Activated CD8-positive, alpha-beta T cell treated with anti-CD3 and anti-CD28 coated beads for 36 hours (primary cell): ENCODE measurements around the gene LRRC14B. TPM values are rescaled to one million over a fixed set of nuclear protein-coding genes. Genes with fewer than 3 reads are reported as not detected.
"Not testable (repeated sequence)": the region's sequence is repeated elsewhere in the genome, so short reads cannot be mapped to it uniquely, and the experiment has no call there.

Experiments
- ATAC-seq: fragments of 200-7000 bp; cut with Tn5 transposase; one replicate; pipeline ENCODE4 v1.10.0; 2021; ENCODE audit warnings: mild to moderate bottlenecking, moderate library complexity
- CTCF ChIA-PET: fragments of 350-600 bp; sonication (Branson Sonifier 250); formaldehyde crosslinking; loops from one replicate; lab custom pipeline; 2021; ENCODE audit warnings: antibody characterized with exemption; lab: Charles Lee
- POLR2A ChIA-PET: fragments of 350-600 bp; sonication (Branson Sonifier 250); formaldehyde crosslinking; loops from one replicate; lab custom pipeline; 2021; ENCODE audit warnings: antibody characterized with exemption; lab: Charles Lee
- DNase-seq: peaks from one replicate; pipeline ENCODE4 v3.0.0-alpha.2; 2020
- H3K27ac Mint-ChIP-seq: one replicate; pipeline ENCODE4 v1.8.0; 2021; ENCODE audit warnings: mild to moderate bottlenecking, mixed read lengths
- H3K27me3 Mint-ChIP-seq: one replicate; pipeline ENCODE4 v1.8.0; 2021; ENCODE audit warnings: mixed read lengths
- H3K36me3 Mint-ChIP-seq: one replicate; pipeline ENCODE4 v1.8.0; 2021; ENCODE audit warnings: low read depth, mixed read lengths
- H3K4me1 Mint-ChIP-seq: one replicate; pipeline ENCODE4 v1.8.0; 2021; ENCODE audit warnings: low read depth, mixed read lengths
- H3K4me3 Mint-ChIP-seq: one replicate; pipeline ENCODE4 v1.8.0; 2021; ENCODE audit warnings: mild to moderate bottlenecking, moderate library complexity, mixed read lengths
- H3K9me3 Mint-ChIP-seq: one replicate; pipeline ENCODE4 v1.8.0; 2021; ENCODE audit warnings: mixed read lengths
- intact Hi-C: fragments of 100-400 bp; cut with micrococcal nuclease; formaldehyde crosslinking; loops from one replicate; pipeline ENCODE4 v1.10.0; 2022
- total RNA-seq, 2 experiments: library from RNA; stranded (reverse); gene quantifications; one replicate each; pipeline ENCODE4 v1.2.3, GENCODE V29; 2021
- TF ChIP-seq, protein P1 (sequence below): fragments of 200-600 bp; IDR thresholded peaks from one replicate; pipeline ENCODE4 v1.8.0; 2022; ENCODE audit warnings: antibody characterized with exemption, mild to moderate bottlenecking

The LRRC14B gene
- total RNA-seq, 2 experiments from 2014 or later: 0.16 TPM; not detected in 1

DNA sequence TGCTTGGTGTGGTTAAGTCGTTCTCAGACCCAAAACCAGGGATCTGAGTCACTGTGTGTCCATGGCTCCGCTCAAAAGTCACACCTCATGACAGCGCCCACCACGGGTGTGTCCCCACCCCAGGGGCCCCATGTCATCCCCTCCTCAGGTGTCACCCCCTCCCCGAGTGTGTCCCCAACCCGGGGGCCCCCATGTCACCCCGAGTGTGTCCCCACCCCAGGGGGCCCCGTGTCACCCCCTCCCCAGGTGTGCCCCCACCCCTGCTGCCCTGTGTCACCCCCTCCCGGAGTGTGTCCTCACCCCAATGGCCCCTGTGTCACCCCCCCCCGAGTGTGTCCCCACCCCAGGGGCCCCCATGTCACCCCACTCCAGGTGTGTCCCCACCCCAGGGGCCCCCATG, 5.1 kb downstream of the LRRC14B start:
- ATAC-seq (no peak), DNase-seq (no peak)
- Mint-ChIP-seq H3K36me3 (no peaks in the 10 kb centered on the region), H3K27me3 (no peaks in the 10 kb centered on the region), H3K4me3 (no peak overlapping the region), H3K27ac (no peak overlapping the region), H3K4me1 (peaks cover 2% of the 10 kb centered on the region), H3K9me3 (no peaks in the 10 kb centered on the region)
- intact Hi-C loops: no loop called here
- CTCF ChIA-PET: no interaction called here
- TF ChIP-seq, protein P1, sequence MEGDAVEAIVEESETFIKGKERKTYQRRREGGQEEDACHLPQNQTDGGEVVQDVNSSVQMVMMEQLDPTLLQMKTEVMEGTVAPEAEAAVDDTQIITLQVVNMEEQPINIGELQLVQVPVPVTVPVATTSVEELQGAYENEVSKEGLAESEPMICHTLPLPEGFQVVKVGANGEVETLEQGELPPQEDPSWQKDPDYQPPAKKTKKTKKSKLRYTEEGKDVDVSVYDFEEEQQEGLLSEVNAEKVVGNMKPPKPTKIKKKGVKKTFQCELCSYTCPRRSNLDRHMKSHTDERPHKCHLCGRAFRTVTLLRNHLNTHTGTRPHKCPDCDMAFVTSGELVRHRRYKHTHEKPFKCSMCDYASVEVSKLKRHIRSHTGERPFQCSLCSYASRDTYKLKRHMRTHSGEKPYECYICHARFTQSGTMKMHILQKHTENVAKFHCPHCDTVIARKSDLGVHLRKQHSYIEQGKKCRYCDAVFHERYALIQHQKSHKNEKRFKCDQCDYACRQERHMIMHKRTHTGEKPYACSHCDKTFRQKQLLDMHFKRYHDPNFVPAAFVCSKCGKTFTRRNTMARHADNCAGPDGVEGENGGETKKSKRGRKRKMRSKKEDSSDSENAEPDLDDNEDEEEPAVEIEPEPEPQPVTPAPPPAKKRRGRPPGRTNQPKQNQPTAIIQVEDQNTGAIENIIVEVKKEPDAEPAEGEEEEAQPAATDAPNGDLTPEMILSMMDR: no peak
- POLR2A ChIA-PET: interaction anchor here (1.6 kb wide), 1 partner anchor 10 kb away, joined by 4 read pairs; no protein-coding TSS in a partner anchor

DNA sequence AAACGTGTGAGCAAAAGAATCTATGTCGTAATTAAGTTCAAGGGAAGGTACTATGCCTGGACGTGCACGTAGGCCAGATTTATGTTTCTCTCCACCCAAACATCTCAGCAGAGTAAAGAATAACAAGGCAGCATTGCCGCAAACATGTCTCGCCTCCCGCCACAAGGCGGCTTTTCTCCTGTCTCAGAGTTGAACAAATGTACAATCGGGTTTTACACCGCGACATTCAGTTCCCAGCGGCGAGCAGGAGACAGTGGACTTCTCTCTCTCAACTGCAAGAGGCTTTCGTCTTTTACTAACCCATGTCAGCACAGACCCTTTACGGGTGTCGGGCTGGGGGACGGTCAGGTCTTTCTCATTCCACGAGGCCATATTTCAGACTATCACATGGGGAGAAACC, 5.7 kb downstream of the LRRC14B start:
- ATAC-seq, DNase-seq, H3K4me3 Mint-ChIP-seq, H3K27me3 Mint-ChIP-seq, H3K4me1 Mint-ChIP-seq, CTCF ChIA-PET, H3K27ac Mint-ChIP-seq, H3K9me3 Mint-ChIP-seq, POLR2A ChIA-PET, intact Hi-C loops, H3K36me3 Mint-ChIP-seq: not testable (repeated sequence)

DNA sequence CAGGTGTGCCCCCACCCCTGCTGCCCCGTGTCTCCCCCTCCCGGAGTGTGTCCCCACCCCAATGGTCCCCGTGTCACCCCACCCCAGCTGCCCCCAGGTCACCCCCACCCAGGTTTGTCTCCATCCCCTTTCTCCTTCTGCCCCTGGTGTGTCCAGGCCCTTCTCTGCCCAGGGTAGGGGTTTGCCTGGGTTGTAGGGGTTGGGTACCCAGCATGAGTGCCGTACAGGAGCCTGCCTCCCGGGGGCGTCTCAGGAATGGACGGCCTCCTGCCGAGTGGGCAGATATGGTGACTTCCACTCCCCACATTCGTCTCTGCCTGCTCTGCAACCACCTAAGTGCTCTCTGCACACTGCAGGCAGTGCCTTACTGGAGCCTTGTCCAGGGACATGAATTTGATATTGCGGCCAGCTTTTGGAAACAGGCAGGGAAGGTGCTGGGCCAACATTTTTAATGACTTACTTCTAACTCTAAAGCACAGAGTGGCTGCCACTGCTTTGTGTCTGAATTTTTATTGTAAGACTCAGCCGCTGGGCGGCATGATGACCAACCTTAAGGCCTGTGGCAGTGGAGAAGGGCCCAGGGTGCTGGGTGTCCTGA, 6.7 kb downstream of the LRRC14B start:
- TF ChIP-seq, protein P1: no peak
- CTCF ChIA-PET: no interaction called here
- H3K27me3 Mint-ChIP-seq: no peaks in the 10 kb centered on the region
- peaks cover 2% of the 10 kb centered on the region for H3K4me1 Mint-ChIP-seq
- H3K36me3 Mint-ChIP-seq: peaks cover 3% of the 10 kb centered on the region
- ATAC-seq: no peak
- DNase-seq: no peak
- intact Hi-C loops: no loop called here
- no peak overlapping the region for H3K4me3 Mint-ChIP-seq
- no peak overlapping the region for H3K27ac Mint-ChIP-seq
- POLR2A ChIA-PET: no interaction called here
- no peaks in the 10 kb centered on the region for H3K9me3 Mint-ChIP-seq

DNA sequence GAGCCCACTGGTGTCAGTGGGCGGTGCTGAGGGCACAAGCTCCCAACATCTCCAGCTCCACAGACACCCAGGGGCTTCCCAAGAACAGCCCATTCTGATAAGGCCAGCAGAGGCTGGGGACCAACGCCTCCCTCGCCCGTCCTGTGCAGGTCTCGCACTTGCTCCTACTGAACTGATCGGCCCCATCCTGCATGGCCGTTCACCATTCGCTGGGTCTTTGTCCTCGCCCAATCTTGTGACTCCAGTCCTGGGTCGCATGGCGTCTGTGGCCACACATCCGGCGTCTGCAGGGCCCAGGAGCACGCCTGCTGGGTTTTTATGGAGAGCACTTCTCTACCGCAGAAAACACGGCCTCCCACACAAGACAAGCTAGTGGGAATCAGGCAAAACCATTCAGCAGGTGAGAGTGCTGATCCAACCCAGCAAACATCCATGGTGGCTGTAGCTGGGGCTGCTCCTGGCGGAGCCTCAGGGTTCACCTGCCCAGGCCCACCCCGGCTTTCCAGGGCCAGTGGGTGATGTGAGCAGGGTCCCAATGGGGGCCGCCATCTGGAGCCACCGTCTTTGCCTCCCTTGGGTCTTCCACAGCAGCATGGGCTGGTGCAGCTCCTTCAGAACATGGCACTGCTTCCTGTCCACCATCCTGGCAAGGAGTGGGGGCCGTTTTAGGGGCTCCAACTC, 7.4 kb downstream of the LRRC14B start:
- intact Hi-C loops: no loop called here
- TF ChIP-seq, protein P1: no peak
- no peak for ATAC-seq
- CTCF ChIA-PET: interaction anchor here (1.3 kb wide), 1 partner anchor 114 kb away, joined by 3 read pairs; no protein-coding TSS in a partner anchor
- no peak for DNase-seq
- H3K9me3 Mint-ChIP-seq: no peaks in the 10 kb centered on the region
- H3K27me3 Mint-ChIP-seq: no peaks in the 10 kb centered on the region
- no peak overlapping the region for H3K4me3 Mint-ChIP-seq
- H3K27ac Mint-ChIP-seq: no peak overlapping the region
- H3K36me3 Mint-ChIP-seq: peaks cover 3% of the 10 kb centered on the region
- H3K4me1 Mint-ChIP-seq: peaks cover 2% of the 10 kb centered on the region
- POLR2A ChIA-PET: no interaction called here

DNA sequence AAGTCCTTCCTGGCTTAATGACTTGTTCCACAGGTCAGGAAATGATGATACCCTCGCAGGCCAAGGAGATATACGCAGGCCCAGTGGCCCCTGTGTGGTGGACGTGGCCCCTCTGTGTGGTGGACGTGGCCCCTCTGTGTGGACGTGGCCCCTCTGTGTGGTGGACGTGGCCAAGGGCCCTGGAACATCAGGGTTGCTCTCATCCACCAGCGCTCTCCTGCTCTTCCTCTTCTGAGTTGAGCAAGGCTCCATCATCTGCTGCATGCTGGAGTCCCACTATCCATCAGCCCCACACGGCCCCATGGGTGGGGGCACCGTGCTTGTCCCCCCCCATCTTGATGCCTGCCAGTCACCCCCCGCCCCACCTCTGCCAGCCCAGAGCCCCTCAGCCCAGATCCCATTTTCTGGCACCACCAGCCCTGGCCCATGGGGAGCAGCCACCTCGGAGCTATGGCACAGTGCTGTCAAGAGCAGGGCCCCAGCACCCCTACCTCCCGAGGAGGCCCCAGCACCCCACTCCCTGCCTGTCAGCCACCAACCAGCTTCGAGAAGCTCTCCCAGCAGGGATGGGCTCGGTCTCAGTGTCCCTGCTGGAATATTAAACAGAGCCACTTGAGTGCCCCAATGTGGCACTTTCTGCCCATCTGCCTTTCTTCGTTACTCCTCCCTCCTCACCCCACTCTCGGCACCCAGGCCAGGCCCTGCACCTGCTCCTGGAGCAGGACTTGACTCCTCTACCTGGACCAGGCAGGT, 8.1 kb downstream of the LRRC14B start:
- peaks cover 2% of the 10 kb centered on the region for H3K4me1 Mint-ChIP-seq
- ChIA-PET CTCF (interaction anchor here (1.3 to 4.8 kb wide), 2 partner anchors 9 to 113 kb away, joined by 3 to 21 read pairs; partner anchors contain the start of gene LRRC14B), POLR2A (interaction anchor here (0.6 to 1.7 kb wide), 2 partner anchors 10 to 67 kb away, joined by 3 to 4 read pairs; no protein-coding TSS in a partner anchor)
- no peak overlapping the region for H3K27ac Mint-ChIP-seq
- H3K4me3 Mint-ChIP-seq: no peak overlapping the region
- intact Hi-C loops: no loop called here
- no peaks in the 10 kb centered on the region for H3K27me3 Mint-ChIP-seq
- DNase-seq (no peak), ATAC-seq (no peak)
- no peaks in the 10 kb centered on the region for H3K9me3 Mint-ChIP-seq
- TF ChIP-seq, protein P1: no peak
- peaks cover 3% of the 10 kb centered on the region for H3K36me3 Mint-ChIP-seq
